H1 (cell line): ENCODE results near the gene EPS8. TPM values are rescaled to one million over a fixed set of nuclear protein-coding genes. Genes with fewer than 3 reads are reported as not detected.

ENCODE experiments used
- CTCF ChIA-PET: fragments of 300-600 bp; sonication (Branson Sonifier 250); formaldehyde crosslinking; loops from one replicate; lab custom pipeline; 2021; ENCODE audit not compliant: partially characterized antibody; lab: Charles Lee
- POLR2A ChIA-PET: fragments of 300-600 bp; sonication (Branson Sonifier 250); formaldehyde crosslinking; loops from one replicate; lab custom pipeline; 2021; ENCODE audit warnings: inconsistent platforms; ENCODE audit not compliant: partially characterized antibody; lab: Charles Lee
- DNase-seq, 2 experiments: peaks; one replicate each; pipeline versions ENCODE4 v3.0.0 to v3.0.0-alpha.2; 2010 to 2022; ENCODE audit warnings: low spot score in 2 of 2, low read depth in 1 of 2, mixed read lengths in 1 of 2
- FAIRE-seq: peaks from 2 replicates; lab custom pipeline; 2011; peaks lifted over from hg19 to GRCh38; lab: Jason Lieb, UNC
- H2AFZ ChIP-seq: 2 replicates; pipeline ENCODE4 v1.8.1; 2012; ENCODE audit warnings: low read length, inconsistent platforms
- H2AK5ac ChIP-seq: 2 replicates; pipeline ENCODE4 v1.6.1; 2013; ENCODE audit warnings: low read depth, low read length
- H2BK120ac ChIP-seq: replicated peaks from 2 replicates; pipeline ENCODE3; 2013; ENCODE audit warnings: low read depth, low read length, inconsistent platforms
- H2BK12ac ChIP-seq: 2 replicates; pipeline ENCODE4 v1.6.1; 2013; ENCODE audit warnings: low read depth, low read length
- H2BK15ac ChIP-seq: 2 replicates; pipeline ENCODE4 v1.6.1; 2013; ENCODE audit warnings: low read length
- H2BK20ac ChIP-seq: 2 replicates; pipeline ENCODE4 v1.6.1; 2013; ENCODE audit warnings: low read length
- H2BK5ac ChIP-seq: 2 replicates; pipeline ENCODE4 v1.6.1; 2013; ENCODE audit warnings: low read depth, low read length
- H3K14ac ChIP-seq: 2 replicates; pipeline ENCODE4 v1.6.1; 2013; ENCODE audit warnings: inconsistent platforms; ENCODE audit not compliant: insufficient read length
- H3K18ac ChIP-seq: 2 replicates; pipeline ENCODE4 v1.6.1; 2013; ENCODE audit warnings: low read length; ENCODE audit errors: extremely low read depth
- H3K23ac ChIP-seq: 2 replicates; pipeline ENCODE4 v1.6.1; 2013; ENCODE audit warnings: inconsistent platforms; ENCODE audit not compliant: insufficient read length
- H3K23me2 ChIP-seq: 2 replicates; pipeline ENCODE4 v1.6.1; 2013; ENCODE audit warnings: low read depth, low read length
- H3K27ac ChIP-seq: 2 replicates; pipeline ENCODE4 v1.6.1; 2011; ENCODE audit warnings: low read depth, low read length, inconsistent platforms
- H3K27me3 ChIP-seq, 4 experiments: replicated peaks in 1 of 4; 1 replicate in 1 of 4; 2 replicates in 3 of 4; pipeline versions ENCODE4 v1.6.1 to v1.8.1; 2011 to 2013; ENCODE audit warnings: low read length in 3 of 4, mild to moderate bottlenecking in 3 of 4, inconsistent platforms in 2 of 4, mixed read lengths in 2 of 4, moderate library complexity in 1 of 4; ENCODE audit not compliant: control insufficient read depth in 3 of 4, insufficient read depth in 3 of 4; ENCODE audit errors: extremely low read depth in 1 of 4
- H3K36me3 ChIP-seq, 4 experiments: 2 replicates each; pipeline versions ENCODE4 v1.6.1 to v1.8.1; 2011 to 2013; ENCODE audit warnings: mild to moderate bottlenecking in 4 of 4, low read length in 3 of 4, moderate library complexity in 2 of 4, control low read depth in 1 of 4, inconsistent platforms in 1 of 4; ENCODE audit not compliant: insufficient read depth in 4 of 4, control insufficient read depth in 2 of 4
- H3K4ac ChIP-seq: replicated peaks from 2 replicates; pipeline ENCODE3; 2013; ENCODE audit warnings: low read length, low read depth, mixed read lengths, inconsistent platforms; ENCODE audit not compliant: insufficient read length
- H3K4me1 ChIP-seq, 4 experiments: replicated peaks in 1 of 4; 1 replicate in 1 of 4; 2 replicates in 3 of 4; pipeline versions ENCODE4 v1.6.1 to v1.8.1; 2011 to 2013; ENCODE audit warnings: low read length in 3 of 4, inconsistent platforms in 2 of 4, mixed read lengths in 1 of 4; ENCODE audit not compliant: insufficient read depth in 4 of 4, control insufficient read depth in 3 of 4
- H3K4me2 ChIP-seq, 2 experiments: 2 replicates each; pipeline versions ENCODE4 v1.6.1 to v1.8.1; 2011 to 2013; ENCODE audit warnings: low read depth in 2 of 2, low read length in 2 of 2, control low read depth in 1 of 2, inconsistent platforms in 1 of 2, mild to moderate bottlenecking in 1 of 2; ENCODE audit not compliant: insufficient read depth in 1 of 2
- H3K4me3 ChIP-seq, 4 experiments: fragments of 200-600, 300-600 bp in 1 of 4; sonication (generic), shearing (Covaris generic), sonication (Bioruptor Twin) in 1 of 4; 2 replicates each; pipeline versions ENCODE4 v1.5.1 to v1.8.1; 2011 to 2016; ENCODE audit warnings: low read length in 4 of 4, low read depth in 3 of 4, control low read depth in 2 of 4, inconsistent platforms in 2 of 4, mild to moderate bottlenecking in 2 of 4, mixed read lengths in 1 of 4, moderate library complexity in 1 of 4; ENCODE audit not compliant: insufficient read depth in 2 of 4; ENCODE audit errors: extremely low read depth in 1 of 4
- H3K56ac ChIP-seq: replicated peaks from 2 replicates; pipeline ENCODE3; 2013; ENCODE audit warnings: low read depth, mild to moderate bottlenecking, mixed read lengths, low read length, inconsistent platforms; ENCODE audit not compliant: insufficient read length
- H3K79me1 ChIP-seq: 2 replicates; pipeline ENCODE4 v1.6.1; 2013; ENCODE audit warnings: low read depth, low read length, control low read depth
- H3K79me2 ChIP-seq, 2 experiments: 2 replicates each; pipeline versions ENCODE4 v1.6.1 to v1.8.1; 2012 to 2013; ENCODE audit warnings: low read length in 2 of 2, mild to moderate bottlenecking in 2 of 2, inconsistent platforms in 1 of 2; ENCODE audit not compliant: insufficient read depth in 2 of 2, control insufficient read depth in 1 of 2
- H3K9ac ChIP-seq, 4 experiments: replicated peaks in 1 of 4; 1 replicate in 1 of 4; 2 replicates in 3 of 4; pipeline versions ENCODE4 v1.6.1 to v1.8.1; 2011 to 2013; ENCODE audit warnings: low read depth in 3 of 4, low read length in 3 of 4, control low read depth in 2 of 4, mild to moderate bottlenecking in 2 of 4, moderate library complexity in 2 of 4, inconsistent platforms in 1 of 4; ENCODE audit errors: extremely low read depth in 1 of 4
- H3K9me3 ChIP-seq, 2 experiments: 2 replicates each; pipeline versions ENCODE4 v1.6.1 to v1.8.1; 2012 to 2013; ENCODE audit warnings: mild to moderate bottlenecking in 2 of 2, moderate library complexity in 2 of 2, control low read depth in 1 of 2, inconsistent platforms in 1 of 2, low read depth in 1 of 2, low read length in 1 of 2, mixed read lengths in 1 of 2; ENCODE audit not compliant: insufficient read depth in 2 of 2
- H4K20me1 ChIP-seq, 2 experiments: replicated peaks in 1 of 2; 2 replicates each; pipeline versions ENCODE3 to v1.8.1; 2011 to 2013; ENCODE audit warnings: inconsistent platforms in 2 of 2, low read length in 2 of 2, mild to moderate bottlenecking in 1 of 2; ENCODE audit not compliant: insufficient read depth in 2 of 2, control insufficient read depth in 1 of 2
- H4K5ac ChIP-seq: 2 replicates; pipeline ENCODE4 v1.6.1; 2013; ENCODE audit warnings: low read length, low read depth, mixed read lengths, inconsistent platforms; ENCODE audit not compliant: insufficient read length
- H4K8ac ChIP-seq: 2 replicates; pipeline ENCODE4 v1.8.0; 2013; ENCODE audit warnings: mild to moderate bottlenecking, moderate library complexity, low read length, inconsistent platforms; ENCODE audit not compliant: insufficient read depth; ENCODE audit errors: extremely low read depth
- H4K91ac ChIP-seq: replicated peaks from 2 replicates; pipeline ENCODE3; 2013; ENCODE audit warnings: low read length, mixed read lengths, inconsistent platforms; ENCODE audit not compliant: insufficient read length
- HDAC2 ChIP-seq, 2 experiments: fragments of 300-600 bp in 1 of 2; sonication (generic) in 1 of 2; IDR thresholded peaks; 2 replicates each; pipeline ENCODE4 v1.6.1; 2011 to 2012; ENCODE audit warnings: low read depth in 2 of 2, low read length in 2 of 2, mild to moderate bottlenecking in 2 of 2, moderate library complexity in 2 of 2, borderline replicate concordance in 1 of 2, inconsistent platforms in 1 of 2
- WGBS, 2 experiments: shearing (Covaris generic) in 1 of 2; methylation state at CpG; one replicate each; pipeline versions ENCODE4 v1.1.6 to v1.1.7; 2013 to 2015; ENCODE audit warnings: low lambda C conversion rate in 2 of 2, mixed read lengths in 2 of 2, inconsistent platforms in 1 of 2, low coverage in 1 of 2, missing lambda C conversion rate in 1 of 2; ENCODE audit not compliant: insufficient replicate concordance in 2 of 2, insufficient coverage in 1 of 2, insufficient read length in 1 of 2; ENCODE audit errors: extremely low coverage in 1 of 2, missing lambda C conversion rate in 1 of 2; 5-methylcytosine and 5-hydroxymethylcytosine counted together
- polyA plus RNA-seq, 7 experiments: library from polyadenylated mRNA; depleted of rRNA in 3 of 7; stranded (reverse) in 5 of 7; unstranded in 2 of 7; fragments of >200 nt in 5 of 7; fragments of 200-250 nt in 2 of 7; gene quantifications; 1 replicate in 5 of 7; 2 replicates in 1 of 7; 4 replicates in 1 of 7; pipeline versions ENCODE4 v1.2.1 to v1.2.3, GENCODE V29; 2011 to 2013; ENCODE audit warnings: missing spikeins in 2 of 7, mixed read lengths in 2 of 7
- total RNA-seq: library from RNA; stranded (reverse); fragmentation: NEBNext Ultra II Directional; extraction: Animal tissue kit (Norgen Biotek cat#: 25700); gene quantifications from 2 replicates; pipeline ENCODE4 v1.2.1, GENCODE V29; 2021

EPS8 gene
- total and polyA plus RNA-seq, 2 of the 8 experiments (the other 6 are each of a cell fraction or from before 2014, with no cell fraction given) = 3.0 to 4.6 TPM

DNA sequence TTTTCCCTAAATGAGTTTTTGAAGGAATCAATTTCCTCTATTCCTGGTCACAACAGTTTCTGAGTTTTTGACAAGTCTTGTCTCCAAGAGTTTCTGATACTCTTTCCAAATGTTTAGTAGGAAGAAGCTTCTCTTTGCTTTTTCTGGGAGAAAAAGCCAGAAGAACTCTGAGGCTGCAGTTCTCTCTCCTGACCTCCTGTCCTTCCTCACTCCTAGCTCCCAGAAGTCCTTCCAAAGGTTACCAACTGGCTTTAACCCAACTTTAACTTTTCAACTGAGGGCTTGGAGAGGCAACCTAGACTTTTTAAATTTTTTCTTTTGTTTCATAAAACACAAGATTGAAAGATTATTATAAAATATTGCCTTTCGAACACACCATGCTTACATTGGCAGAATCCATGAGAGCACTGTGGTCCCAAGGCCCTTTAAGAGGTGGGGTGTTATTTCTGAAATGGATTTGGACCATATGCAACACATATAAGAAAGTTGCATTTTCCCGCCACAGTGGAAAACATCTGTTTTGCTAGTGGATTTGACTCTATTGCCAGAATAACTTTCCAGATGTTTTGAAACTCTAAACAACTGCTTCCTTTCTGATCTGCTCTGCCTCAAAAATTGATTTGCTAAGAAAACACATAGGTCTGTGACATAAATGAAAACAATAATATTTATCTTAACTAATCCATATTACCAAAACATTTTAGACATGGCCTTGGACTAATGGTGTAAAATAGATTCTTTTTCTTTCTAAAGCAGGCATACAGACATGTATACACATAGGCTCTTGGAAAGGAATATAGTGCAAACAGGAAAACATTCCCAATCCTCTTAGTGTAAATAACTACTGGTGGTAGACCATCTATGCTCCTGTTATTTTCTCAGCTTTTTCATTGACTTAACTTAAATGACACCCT, 22.3 kb upstream of the EPS8 start:
- Histone ChIP-seq H3K4ac (no peak overlapping the region), H3K4me2 (no peak overlapping the region), H3K23ac (no peak overlapping the region), H2BK5ac (no peak overlapping the region), H3K27ac (no peak overlapping the region), H3K14ac (no peak overlapping the region), H3K36me3 (no peaks in the 10 kb centered on the region), H3K79me1 (no peaks in the 10 kb centered on the region), H3K23me2 (no peaks in the 10 kb centered on the region), H4K91ac (no peak overlapping the region), H4K5ac (no peak overlapping the region), H3K4me1 (no peaks in the 10 kb centered on the region), H4K8ac (no peak overlapping the region), H3K18ac (no peak overlapping the region), H3K79me2 (no peaks in the 10 kb centered on the region), H3K27me3 (no peaks in the 10 kb centered on the region), H3K56ac (no peak overlapping the region), H2BK20ac (no peak overlapping the region), H4K20me1 (peaks cover 0 to 1% of the 10 kb centered on the region in 2 experiments), H2BK120ac (no peak overlapping the region), H2AFZ (no peak overlapping the region), H2BK12ac (no peak overlapping the region), H3K4me3 (no peak overlapping the region), H2BK15ac (no peak overlapping the region), H3K9me3 (no peaks in the 10 kb centered on the region), H2AK5ac (no peak overlapping the region), H3K9ac (no peak overlapping the region)
- DNase-seq (no peak), FAIRE-seq (no peak)
- CTCF ChIA-PET = interaction anchor here (1.3 kb wide), 1 partner anchor 227 kb away, joined by 3 read pairs; no protein-coding TSS in a partner anchor
- POLR2A ChIA-PET = no interaction called here
- WGBS, 2 experiments = 83% methylated on average over 2 of the region's 2 CpGs; no CpG with 5 or more reads in 1 of the 2 experiments
- no peak for TF ChIP-seq HDAC2 (IDR thresholded peaks at IDR 0.05; ENCODE audit: borderline replicate concordance in 1 of 2, low read depth in 2 of 2, low read length in 2 of 2)
